ENCODE results near the gene CRTC1. TPM values are rescaled to one million over a fixed set of nuclear protein-coding genes. Genes with fewer than 3 reads are reported as not detected.

The CRTC1 gene
- total RNA-seq, 1 donor from 2014 or later: 39.7 TPM

GRCh38 chr19:18711893-18712292 lies 28.4 kb downstream of the CRTC1 start:
- Mint-ChIP-seq H3K4me3 (ENCODE audit: low read depth) (no peak overlapping the region), H3K4me1 (ENCODE audit: low read depth) (no peaks in the 10 kb centered on the region), H3K36me3 (ENCODE audit: insufficient read depth) (peaks cover 2% of the 10 kb centered on the region), H3K27me3 (no peaks in the 10 kb centered on the region), H3K27ac (no peak overlapping the region), H3K9me3 (ENCODE audit: low read depth) (peaks cover 3% of the 10 kb centered on the region)
- TF ChIP-seq CTCF (IDR thresholded peaks at IDR 0.05; ENCODE audit: unreplicated experiment): no peak
- DNase-seq (ENCODE audit: low spot score, unreplicated experiment): no peak

GRCh38 chr19:18712981-18713380 lies 29.5 kb downstream of the CRTC1 start:
- Mint-ChIP-seq H3K27ac (no peak overlapping the region), H3K36me3 (ENCODE audit: insufficient read depth) (no peaks in the 10 kb centered on the region), H3K27me3 (no peaks in the 10 kb centered on the region), H3K4me1 (ENCODE audit: low read depth) (no peaks in the 10 kb centered on the region), H3K4me3 (ENCODE audit: low read depth) (no peak overlapping the region), H3K9me3 (ENCODE audit: low read depth) (no peaks in the 10 kb centered on the region)
- DNase-seq (ENCODE audit: low spot score, unreplicated experiment): no peak
- no peak for TF ChIP-seq CTCF (IDR thresholded peaks at IDR 0.05; ENCODE audit: unreplicated experiment)

GRCh38 chr19:18713550-18714117 lies 30.2 kb downstream of the CRTC1 start:
- no peak for DNase-seq (ENCODE audit: low spot score, unreplicated experiment)
- Mint-ChIP-seq H3K4me3 (ENCODE audit: low read depth) (no peak overlapping the region), H3K36me3 (ENCODE audit: insufficient read depth) (no peaks in the 10 kb centered on the region), H3K4me1 (ENCODE audit: low read depth) (no peaks in the 10 kb centered on the region), H3K27me3 (no peaks in the 10 kb centered on the region), H3K27ac (no peak overlapping the region), H3K9me3 (ENCODE audit: low read depth) (no peaks in the 10 kb centered on the region)
- no peak for TF ChIP-seq CTCF (IDR thresholded peaks at IDR 0.05; ENCODE audit: unreplicated experiment)

- no peak overlapping the region for H3K27ac Mint-ChIP-seq
- no peaks in the 10 kb centered on the region for H3K9me3 Mint-ChIP-seq (ENCODE audit: low read depth)
- no peak for DNase-seq (ENCODE audit: low spot score, unreplicated experiment)
- H3K36me3 Mint-ChIP-seq (ENCODE audit: insufficient read depth): no peaks in the 10 kb centered on the region
- no peak overlapping the region for H3K4me3 Mint-ChIP-seq (ENCODE audit: low read depth)
- TF ChIP-seq CTCF (IDR thresholded peaks at IDR 0.05; ENCODE audit: unreplicated experiment): no peak
- H3K4me1 Mint-ChIP-seq (ENCODE audit: low read depth): no peaks in the 10 kb centered on the region
- no peaks in the 10 kb centered on the region for H3K27me3 Mint-ChIP-seq
These were observed 31.9 kb downstream of the CRTC1 start for GRCh38 chr19:18715416-18715815.

- no peaks in the 10 kb centered on the region for H3K9me3 Mint-ChIP-seq (ENCODE audit: low read depth)
- DNase-seq (ENCODE audit: low spot score, unreplicated experiment): no peak
- H3K36me3 Mint-ChIP-seq (ENCODE audit: insufficient read depth): no peaks in the 10 kb centered on the region
- no peak overlapping the region for H3K4me3 Mint-ChIP-seq (ENCODE audit: low read depth)
- peak overlapping the region; percentile 34 for H3K27ac Mint-ChIP-seq
- no peaks in the 10 kb centered on the region for H3K27me3 Mint-ChIP-seq
- no peak for TF ChIP-seq CTCF (IDR thresholded peaks at IDR 0.05; ENCODE audit: unreplicated experiment)
- H3K4me1 Mint-ChIP-seq (ENCODE audit: low read depth): no peaks in the 10 kb centered on the region
These were observed 33.4 kb downstream of the CRTC1 start for GRCh38 chr19:18716857-18717256.

Measured in progenitor cell of endocrine pancreas (in vitro differentiated cells).